Bronchial epithelial cell (primary cell): ENCODE measurements around the gene HPS5. TPM values are rescaled to one million over a fixed set of nuclear protein-coding genes. Genes with fewer than 3 reads are reported as not detected.
A peak's percentile ranks its signal among the peaks of the same experiment; 100 is the strongest.
"Not testable (repeated sequence)": the region's sequence is repeated elsewhere in the genome, so short reads cannot be mapped to it uniquely, and the experiment has no call there.

Experiments
- DNase-seq: peaks from one replicate; pipeline ENCODE4 v3.0.0-alpha.2; 2010; ENCODE audit warnings: low read depth
- FAIRE-seq: peaks from 2 replicates; lab custom pipeline; 2011; peaks lifted over from hg19 to GRCh38; lab: Jason Lieb, UNC
- H3K27me3 ChIP-seq: 2 replicates; pipeline ENCODE4 v1.5.1; 2011; ENCODE audit warnings: low read length; ENCODE audit not compliant: control insufficient read depth, insufficient read depth
- H3K36me3 ChIP-seq: 2 replicates; pipeline ENCODE4 v1.5.1; 2011; ENCODE audit warnings: low read length; ENCODE audit not compliant: control insufficient read depth, insufficient read depth
- H3K4me3 ChIP-seq: 2 replicates; pipeline ENCODE4 v1.5.1; 2011; ENCODE audit warnings: mild to moderate bottlenecking, low read depth, low read length, control low read depth
- total RNA-seq: library from RNA; depleted of rRNA; stranded (reverse); fragments of >200 nt; gene quantifications from 2 replicates; pipeline ENCODE4 v1.2.1, GENCODE V29; 2014
- TF ChIP-seq, protein P1 (sequence below): IDR thresholded peaks from 2 replicates; pipeline ENCODE4 v1.5.1; 2011; ENCODE audit warnings: mild to moderate bottlenecking, moderate library complexity, low read length, control low read depth, inconsistent platforms; ENCODE audit not compliant: insufficient read depth, severe bottlenecking

Gene HPS5
- total RNA-seq, 1 donor from 2014 or later: 39.0 TPM

DNA sequence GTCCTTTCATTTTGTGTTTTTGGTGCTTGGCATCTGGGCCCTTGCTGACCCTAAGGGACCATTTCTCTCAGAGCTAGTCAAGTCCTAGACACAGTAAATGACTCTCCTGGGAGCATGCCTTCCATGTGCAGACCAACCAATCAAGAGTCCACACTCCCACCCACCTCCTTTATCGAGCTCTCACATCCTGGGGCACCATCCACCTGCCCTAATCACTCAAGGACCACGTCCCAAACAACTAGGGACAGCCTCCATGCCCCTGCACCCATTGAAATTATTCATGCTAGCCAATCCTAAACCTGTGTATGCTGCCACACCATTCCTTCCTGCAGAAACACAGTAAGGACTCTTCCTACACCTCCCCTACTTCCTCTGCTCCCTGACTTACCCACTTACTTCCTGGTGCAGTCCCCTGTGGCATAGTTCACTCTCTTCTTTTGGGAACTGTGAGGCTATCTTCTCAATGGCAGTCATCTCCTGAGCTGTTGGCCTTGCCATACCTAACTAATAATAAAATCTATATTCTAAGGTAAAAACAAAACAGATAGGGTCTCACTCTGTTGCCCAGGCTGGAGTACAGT lies 67.1 kb downstream of the HPS5 start:
- FAIRE-seq: peak; percentile 43
- Histone ChIP-seq H3K4me3 (no peak overlapping the region), H3K27me3 (no peaks in the 10 kb centered on the region), H3K36me3 (no peaks in the 10 kb centered on the region)
- no peak for DNase-seq
- TF ChIP-seq, protein P1, sequence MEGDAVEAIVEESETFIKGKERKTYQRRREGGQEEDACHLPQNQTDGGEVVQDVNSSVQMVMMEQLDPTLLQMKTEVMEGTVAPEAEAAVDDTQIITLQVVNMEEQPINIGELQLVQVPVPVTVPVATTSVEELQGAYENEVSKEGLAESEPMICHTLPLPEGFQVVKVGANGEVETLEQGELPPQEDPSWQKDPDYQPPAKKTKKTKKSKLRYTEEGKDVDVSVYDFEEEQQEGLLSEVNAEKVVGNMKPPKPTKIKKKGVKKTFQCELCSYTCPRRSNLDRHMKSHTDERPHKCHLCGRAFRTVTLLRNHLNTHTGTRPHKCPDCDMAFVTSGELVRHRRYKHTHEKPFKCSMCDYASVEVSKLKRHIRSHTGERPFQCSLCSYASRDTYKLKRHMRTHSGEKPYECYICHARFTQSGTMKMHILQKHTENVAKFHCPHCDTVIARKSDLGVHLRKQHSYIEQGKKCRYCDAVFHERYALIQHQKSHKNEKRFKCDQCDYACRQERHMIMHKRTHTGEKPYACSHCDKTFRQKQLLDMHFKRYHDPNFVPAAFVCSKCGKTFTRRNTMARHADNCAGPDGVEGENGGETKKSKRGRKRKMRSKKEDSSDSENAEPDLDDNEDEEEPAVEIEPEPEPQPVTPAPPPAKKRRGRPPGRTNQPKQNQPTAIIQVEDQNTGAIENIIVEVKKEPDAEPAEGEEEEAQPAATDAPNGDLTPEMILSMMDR: no peak

DNA sequence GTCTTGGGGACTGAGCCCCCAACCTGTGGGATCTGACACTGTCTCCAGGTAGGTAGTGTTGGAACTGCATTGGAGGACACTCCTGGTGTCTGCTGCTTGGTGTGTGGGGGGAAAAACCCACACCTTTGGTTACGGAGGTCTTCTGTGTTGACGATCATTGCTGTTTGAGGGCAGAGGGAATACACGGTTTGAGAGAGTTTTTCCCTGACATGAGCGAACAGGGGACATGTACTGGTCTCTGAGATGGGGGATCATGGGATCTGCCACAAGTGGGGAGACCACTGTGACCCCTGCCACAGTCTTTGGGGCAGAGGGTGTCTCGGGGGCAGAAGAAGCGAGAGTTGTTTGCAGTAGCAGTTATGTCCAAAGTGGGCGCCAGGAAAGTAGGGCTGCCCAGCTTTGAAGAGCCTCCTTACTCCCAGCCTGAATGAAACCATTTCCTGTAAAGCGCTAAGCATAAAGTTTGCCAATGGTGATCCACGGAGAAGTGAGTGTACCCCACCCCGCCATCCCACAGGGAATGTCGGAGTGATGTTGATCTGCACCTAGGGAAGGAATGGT lies 68.1 kb downstream of the HPS5 start:
- no peak overlapping the region for H3K4me3 ChIP-seq
- TF ChIP-seq, protein P1: no peak
- no peaks in the 10 kb centered on the region for H3K36me3 ChIP-seq
- no peak for DNase-seq
- no peaks in the 10 kb centered on the region for H3K27me3 ChIP-seq
- FAIRE-seq: no peak

DNA sequence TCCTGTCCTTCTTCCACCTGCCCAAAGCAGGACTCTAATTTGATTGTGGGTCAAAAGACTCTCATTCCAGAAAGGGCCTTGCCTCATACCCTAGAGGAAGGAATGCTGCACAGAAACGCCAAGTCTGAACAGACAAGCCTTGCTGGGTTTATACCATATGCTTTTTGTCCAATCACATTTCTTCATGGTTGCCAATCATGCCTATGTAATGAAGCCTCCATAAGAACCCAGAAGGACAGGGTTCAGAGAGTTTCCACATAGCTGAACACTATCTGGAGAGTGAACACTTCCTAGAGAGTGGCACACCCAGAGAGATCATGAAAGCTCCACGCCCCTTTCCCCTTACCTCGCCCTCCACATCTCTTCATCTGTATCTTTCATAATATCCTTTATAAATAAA lies 68.7 kb downstream of the HPS5 start:
- TF ChIP-seq, protein P1: peak; percentile 24
- no peak for FAIRE-seq
- H3K27me3 ChIP-seq: no peaks in the 10 kb centered on the region
- DNase-seq: peak; percentile 46
- H3K4me3 ChIP-seq: no peak overlapping the region
- H3K36me3 ChIP-seq: no peaks in the 10 kb centered on the region

DNA sequence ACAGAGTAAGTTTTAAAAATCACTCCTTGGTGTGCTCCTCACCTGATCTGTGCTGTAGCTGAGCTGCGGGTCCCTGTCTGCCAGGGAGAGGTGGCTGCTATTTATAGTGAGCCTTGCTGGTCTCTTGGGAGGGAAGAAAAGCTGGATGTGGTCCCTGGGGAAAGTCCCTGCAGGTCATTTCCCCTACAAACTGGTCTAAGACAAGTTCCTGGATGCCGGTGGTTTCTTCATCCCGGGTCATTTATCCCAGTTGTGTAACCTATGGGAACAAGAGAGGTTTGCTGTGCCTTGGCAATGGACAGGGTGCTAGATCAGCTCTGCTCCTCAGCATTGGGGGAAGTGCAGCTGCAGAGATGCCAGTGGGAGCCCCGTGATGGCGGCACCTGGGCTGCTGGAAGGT lies 73.4 kb downstream of the HPS5 start, which contains the start of gene SAA2:
TSS of gene SAA2 (minus strand) at position 108 of the 400 bp plus-strand sequence. CDS start 657 bp downstream, outside the sequence.
- no peaks in the 10 kb centered on the region for H3K27me3 ChIP-seq
- FAIRE-seq (no peak), DNase-seq (peak; percentile 62)
- TF ChIP-seq, protein P1: no peak
- H3K36me3 ChIP-seq: no peaks in the 10 kb centered on the region
- H3K4me3 ChIP-seq: no peak within 1 kb of the TSS

DNA sequence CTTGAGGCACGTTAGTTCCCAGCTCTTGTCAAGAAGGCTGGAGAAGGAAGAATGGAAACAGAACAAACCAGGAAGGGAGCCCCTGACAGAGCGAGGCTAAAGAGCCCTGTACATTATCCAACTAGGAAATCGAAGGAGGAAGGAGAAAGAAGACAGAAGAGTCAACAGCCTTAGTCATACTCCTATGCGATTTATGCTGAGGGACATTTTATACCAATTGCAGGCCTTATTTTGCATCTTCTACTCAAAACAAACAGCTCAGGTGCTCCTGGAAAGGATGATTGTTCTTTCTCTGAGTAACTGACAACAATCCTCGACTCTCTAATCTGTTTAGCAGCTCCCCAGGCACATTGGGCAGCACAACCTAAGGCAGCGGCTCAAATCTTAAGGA lies 74.8 kb downstream of the HPS5 start:
- FAIRE-seq, DNase-seq: not testable (repeated sequence)

DNA sequence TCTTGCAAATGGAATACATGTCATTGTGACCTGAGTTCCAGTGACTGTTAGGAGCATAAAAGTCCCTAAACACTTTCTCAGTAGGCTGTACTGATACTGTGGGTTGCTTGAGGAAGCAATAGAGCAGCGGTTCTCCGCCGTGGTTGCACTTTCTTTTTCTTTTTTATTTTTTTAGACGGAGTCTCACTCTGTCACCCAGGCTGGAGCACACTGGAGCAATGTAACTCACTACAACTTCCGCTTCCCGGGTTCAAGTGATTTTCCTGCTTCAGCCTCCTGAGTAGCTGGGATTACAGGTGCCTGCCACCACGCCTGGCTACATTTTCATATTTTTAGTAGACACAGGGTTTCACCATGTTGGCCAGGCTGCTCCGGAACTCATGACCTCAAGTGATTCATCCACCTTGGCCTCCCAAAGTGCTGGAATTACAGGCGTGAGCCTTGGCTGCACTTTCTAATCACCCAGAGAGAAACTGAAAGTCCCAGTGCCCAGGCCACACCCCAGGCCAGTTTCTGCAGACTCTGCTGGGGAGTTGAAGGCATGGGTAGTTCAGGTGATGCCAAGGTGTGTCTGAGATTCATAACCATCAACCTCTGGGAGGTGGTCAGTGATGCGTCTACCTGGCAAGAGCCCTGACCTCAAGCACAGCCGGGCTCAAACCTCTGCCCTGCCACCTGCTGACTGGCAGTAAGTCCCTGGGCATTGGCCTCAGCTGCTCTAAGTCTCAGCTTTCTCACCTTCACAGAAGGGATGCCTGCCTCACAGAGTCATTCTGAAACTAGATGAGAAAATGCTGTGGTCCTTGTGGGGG lies 75.4 kb downstream of the HPS5 start:
- not testable (repeated sequence) for H3K4me3 ChIP-seq, H3K36me3 ChIP-seq, H3K27me3 ChIP-seq, DNase-seq
- peak; percentile 81 for FAIRE-seq

More for the DNA sequence above, 74.8 kb downstream of the HPS5 start:
- H3K27me3 ChIP-seq, H3K36me3 ChIP-seq, H3K4me3 ChIP-seq: not testable (repeated sequence)
